LNCaP clone FGC (cell line): Measurements from ENCODE around the gene BCL2L11.

Source experiments
- DNase-seq: peaks from one replicate; pipeline ENCODE4 v3.0.0-alpha.2; 2011; ENCODE audit warnings: low read depth
- H3K4me3 ChIP-seq: 2 replicates; pipeline ENCODE4 v1.5.1; 2011; ENCODE audit warnings: mild to moderate bottlenecking, low read depth, low read length, control low read depth
- CTCF ChIP-seq: IDR thresholded peaks from 2 replicates; pipeline ENCODE4 v1.5.1; 2012; ENCODE audit warnings: mild to moderate bottlenecking; ENCODE audit not compliant: control insufficient read depth, insufficient read depth; ENCODE audit errors: extremely low read depth

Gene BCL2L11

DNA sequence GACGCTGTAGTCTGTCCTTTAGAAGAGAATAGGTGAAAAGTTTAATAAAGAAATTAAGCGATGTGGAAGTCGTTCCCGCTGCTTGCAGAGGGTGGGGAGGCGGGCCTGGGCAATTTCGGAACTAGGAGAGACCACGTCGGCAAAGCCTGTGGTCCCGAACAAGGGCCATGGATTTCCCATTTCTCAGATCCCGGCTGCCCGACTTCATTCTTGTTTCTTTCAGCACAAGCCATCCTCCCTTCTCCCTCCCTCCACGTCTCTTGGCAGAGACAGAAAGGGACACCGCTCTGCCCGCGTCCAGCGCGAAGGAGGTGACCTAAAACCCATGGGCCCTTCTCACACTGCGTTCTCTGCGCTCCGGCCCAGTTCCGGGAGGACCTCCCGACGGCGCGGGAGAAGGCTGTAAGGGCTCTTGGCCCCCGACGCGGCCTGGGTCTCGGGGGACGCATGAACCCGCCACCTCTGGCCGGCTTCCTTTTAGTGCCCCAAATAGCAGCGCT, 2.2 kb upstream of the BCL2L11 start:
- H3K4me3 ChIP-seq, result no peak overlapping the region
- no peak for TF ChIP-seq CTCF
- DNase-seq, result no peak

GRCh38 chr2:111118981-111119821, 1.5 kb upstream of the BCL2L11 start:
- TF ChIP-seq CTCF, result no peak
- H3K4me3 ChIP-seq, result no peak overlapping the region
- no peak for DNase-seq

DNA sequence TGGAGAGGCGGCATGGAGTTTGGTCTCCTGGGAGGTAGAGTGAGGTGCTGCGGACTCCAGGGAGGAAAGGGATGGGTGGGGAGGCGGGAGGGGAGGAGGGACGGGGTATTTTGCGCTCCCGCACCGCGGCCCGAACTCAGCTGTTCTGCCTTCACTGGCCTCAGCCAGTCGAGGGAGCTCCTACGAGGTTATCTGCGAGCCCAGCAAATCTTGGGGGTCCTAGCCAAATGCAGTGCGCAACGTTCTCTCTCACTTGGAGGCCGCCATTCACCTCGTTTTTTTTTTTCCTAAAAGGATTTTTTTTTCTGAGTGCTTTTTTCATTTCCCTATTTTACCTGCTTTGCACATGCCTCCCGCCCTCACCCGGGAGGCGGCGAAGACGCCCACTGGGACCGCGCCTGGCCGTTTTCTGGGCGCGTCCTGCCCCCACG, 877 bp upstream of the BCL2L11 start:
- no peak for DNase-seq
- no peak for TF ChIP-seq CTCF
- peak overlapping the region; percentile 54 for H3K4me3 ChIP-seq

- peak overlapping the region; percentile 86 for H3K4me3 ChIP-seq
- TF ChIP-seq CTCF, result no peak
- DNase-seq, result no peak
Observed at GRCh38 chr2:111121028-111121827, 514 bp downstream of the BCL2L11 start.

- TF ChIP-seq CTCF, result no peak
- DNase-seq, result peak; percentile 54
- H3K4me3 ChIP-seq, result peak overlapping the region; percentile 86
Observed at GRCh38 chr2:111121828-111122630, 1.3 kb downstream of the BCL2L11 start.

DNA sequence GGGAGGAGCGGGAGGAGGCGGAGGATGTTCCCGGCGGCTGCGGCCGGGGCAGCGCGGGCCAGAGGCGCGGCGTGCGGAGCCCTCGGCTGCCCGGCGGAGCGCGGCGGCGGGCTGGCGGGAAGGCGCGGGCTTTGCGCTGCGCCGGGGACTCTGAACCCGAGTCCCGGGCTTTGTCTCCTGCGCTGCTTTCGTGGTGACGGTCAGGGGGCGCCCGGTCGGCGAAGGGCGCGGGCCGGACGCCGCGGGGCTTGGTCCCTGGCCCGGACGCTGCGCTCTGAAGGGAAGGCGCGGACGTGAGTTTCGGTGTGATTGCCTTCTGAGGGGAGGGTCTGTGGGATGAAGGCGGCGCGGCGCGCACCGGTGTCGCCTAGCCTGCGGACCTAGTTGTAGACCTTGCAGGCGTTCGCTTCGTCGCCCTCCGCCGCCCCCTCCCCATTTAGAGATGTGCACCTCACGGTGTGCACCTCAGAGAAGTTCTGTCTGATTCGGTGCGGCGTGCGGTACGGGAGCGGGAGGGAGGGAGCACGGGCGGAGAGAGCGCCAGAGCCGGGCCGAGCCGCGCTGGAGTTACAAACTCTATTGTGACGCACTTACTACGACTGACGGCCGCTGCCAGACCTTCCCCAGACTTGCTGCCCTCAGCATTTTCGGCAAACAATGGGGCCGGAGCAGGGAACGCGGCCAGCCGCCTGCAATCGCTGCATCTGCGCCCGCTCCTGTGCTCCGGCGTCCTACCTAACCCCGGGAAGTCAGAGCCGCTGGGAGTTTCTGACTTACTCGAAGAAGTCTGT, 2.1 kb downstream of the BCL2L11 start:
- peak; percentile 70 for DNase-seq
- no peak for TF ChIP-seq CTCF
- peak overlapping the region; percentile 84 for H3K4me3 ChIP-seq
